Upper lobe of left lung (tissue), 4 donors: ENCODE results near the gene IL21R.

Source experiments
- POLR2A ChIP-seq, 4 donors: fragments of 450-650 bp; IDR thresholded peaks; one replicate each; pipeline ENCODE4 v1.5.1; 2016 to 2017; ENCODE audit warnings: antibody characterized with exemption in 4 of 4, mild to moderate bottlenecking in 2 of 4
- TF ChIP-seq, protein P1 (sequence below), 6 experiments: fragments of 450-650 bp in 4 of 6; fragments of 200-600 bp in 2 of 6; sonication (generic) in 2 of 6; IDR thresholded peaks; one replicate each; pipeline ENCODE4 v1.5.1; 2016 to 2019; ENCODE audit warnings: antibody characterized with exemption in 6 of 6

DNA sequence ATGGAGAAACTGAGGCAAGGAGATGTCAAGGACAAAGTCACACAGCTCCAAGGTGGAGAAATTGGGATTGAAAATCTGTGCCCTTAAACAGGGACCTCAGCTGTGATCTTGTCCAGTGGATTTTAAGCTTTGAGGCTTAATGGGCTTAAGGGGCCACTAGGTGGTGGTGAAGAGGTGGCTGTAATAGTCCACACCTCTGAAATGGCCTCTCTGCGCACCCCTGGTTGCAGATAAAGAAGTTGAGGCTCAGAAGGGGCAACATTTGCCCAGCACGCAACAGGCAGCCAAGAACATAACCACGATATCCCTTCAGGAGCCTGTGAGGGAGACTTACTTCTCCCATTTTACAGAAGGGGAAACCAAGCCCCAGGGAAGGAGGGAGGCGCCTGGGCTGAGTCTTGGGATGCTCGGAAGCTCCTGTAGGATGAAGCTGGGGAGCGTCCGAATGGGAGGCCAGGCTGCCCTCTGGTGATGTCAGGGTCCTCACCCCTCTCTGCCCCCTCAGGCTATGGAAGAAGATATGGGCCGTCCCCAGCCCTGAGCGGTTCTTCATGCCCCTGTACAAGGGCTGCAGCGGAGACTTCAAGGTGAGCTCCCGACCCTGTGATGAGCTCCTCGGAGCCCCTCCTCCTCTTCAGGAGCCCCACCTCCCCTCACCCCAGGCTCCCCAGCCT, 43.7 kb downstream of the IL21R start:
- TF ChIP-seq, protein P1, sequence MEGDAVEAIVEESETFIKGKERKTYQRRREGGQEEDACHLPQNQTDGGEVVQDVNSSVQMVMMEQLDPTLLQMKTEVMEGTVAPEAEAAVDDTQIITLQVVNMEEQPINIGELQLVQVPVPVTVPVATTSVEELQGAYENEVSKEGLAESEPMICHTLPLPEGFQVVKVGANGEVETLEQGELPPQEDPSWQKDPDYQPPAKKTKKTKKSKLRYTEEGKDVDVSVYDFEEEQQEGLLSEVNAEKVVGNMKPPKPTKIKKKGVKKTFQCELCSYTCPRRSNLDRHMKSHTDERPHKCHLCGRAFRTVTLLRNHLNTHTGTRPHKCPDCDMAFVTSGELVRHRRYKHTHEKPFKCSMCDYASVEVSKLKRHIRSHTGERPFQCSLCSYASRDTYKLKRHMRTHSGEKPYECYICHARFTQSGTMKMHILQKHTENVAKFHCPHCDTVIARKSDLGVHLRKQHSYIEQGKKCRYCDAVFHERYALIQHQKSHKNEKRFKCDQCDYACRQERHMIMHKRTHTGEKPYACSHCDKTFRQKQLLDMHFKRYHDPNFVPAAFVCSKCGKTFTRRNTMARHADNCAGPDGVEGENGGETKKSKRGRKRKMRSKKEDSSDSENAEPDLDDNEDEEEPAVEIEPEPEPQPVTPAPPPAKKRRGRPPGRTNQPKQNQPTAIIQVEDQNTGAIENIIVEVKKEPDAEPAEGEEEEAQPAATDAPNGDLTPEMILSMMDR (IDR thresholded peaks at IDR 0.05) = no peak
- no peak for TF ChIP-seq POLR2A (IDR thresholded peaks at IDR 0.05)
